Bronchial epithelial cell (primary cell): Measurements from ENCODE around the gene GM2A. TPM values are rescaled to one million over a fixed set of nuclear protein-coding genes. Genes with fewer than 3 reads are reported as not detected.

ENCODE experiments used
- DNase-seq: peaks from one replicate; pipeline ENCODE4 v3.0.0-alpha.2; 2010; ENCODE audit warnings: low read depth
- FAIRE-seq: peaks from 2 replicates; lab custom pipeline; 2011; peaks lifted over from hg19 to GRCh38; lab: Jason Lieb, UNC
- H3K27me3 ChIP-seq: 2 replicates; pipeline ENCODE4 v1.5.1; 2011; ENCODE audit warnings: low read length; ENCODE audit not compliant: control insufficient read depth, insufficient read depth
- H3K36me3 ChIP-seq: 2 replicates; pipeline ENCODE4 v1.5.1; 2011; ENCODE audit warnings: low read length; ENCODE audit not compliant: control insufficient read depth, insufficient read depth
- H3K4me3 ChIP-seq: 2 replicates; pipeline ENCODE4 v1.5.1; 2011; ENCODE audit warnings: mild to moderate bottlenecking, low read depth, low read length, control low read depth
- CTCF ChIP-seq: IDR thresholded peaks from 2 replicates; pipeline ENCODE4 v1.5.1; 2011; ENCODE audit warnings: mild to moderate bottlenecking, moderate library complexity, low read length, control low read depth, inconsistent platforms; ENCODE audit not compliant: insufficient read depth, severe bottlenecking
- total RNA-seq: library from RNA; depleted of rRNA; stranded (reverse); fragments of >200 nt; gene quantifications from 2 replicates; pipeline ENCODE4 v1.2.1, GENCODE V29; 2014

The GM2A gene
- total RNA-seq, 1 donor from 2014 or later = 121 TPM

GRCh38 chr5:151262532-151262931, 9.5 kb downstream of the GM2A start:
- H3K36me3 ChIP-seq = peaks cover 18% of the 10 kb centered on the region
- H3K27me3 ChIP-seq = no peaks in the 10 kb centered on the region
- FAIRE-seq (no peak), DNase-seq (no peak)
- no peak overlapping the region for H3K4me3 ChIP-seq
- TF ChIP-seq CTCF = no peak

GRCh38 chr5:151264113-151264512, 11.1 kb downstream of the GM2A start:
- DNase-seq = peak; percentile 96
- H3K4me3 ChIP-seq = no peak overlapping the region
- peaks cover 24% of the 10 kb centered on the region for H3K36me3 ChIP-seq
- no peaks in the 10 kb centered on the region for H3K27me3 ChIP-seq
- no peak for TF ChIP-seq CTCF
- peak; percentile 32 for FAIRE-seq

GRCh38 chr5:151267491-151268260, 14.7 kb downstream of the GM2A start:
- no peak for FAIRE-seq
- TF ChIP-seq CTCF = no peak
- DNase-seq = no peak
- Histone ChIP-seq H3K36me3 (peaks cover 22% of the 10 kb centered on the region), H3K27me3 (no peaks in the 10 kb centered on the region), H3K4me3 (no peak overlapping the region)

GRCh38 chr5:151270599-151270998, 17.6 kb downstream of the GM2A start:
- no peak overlapping the region for H3K4me3 ChIP-seq
- peaks cover 20% of the 10 kb centered on the region for H3K36me3 ChIP-seq
- H3K27me3 ChIP-seq = no peaks in the 10 kb centered on the region
- FAIRE-seq (no peak), DNase-seq (peak; percentile 67)
- TF ChIP-seq CTCF = no peak

- no peak for TF ChIP-seq CTCF
- DNase-seq (no peak), FAIRE-seq (no peak)
- no peak overlapping the region for H3K4me3 ChIP-seq
- no peaks in the 10 kb centered on the region for H3K27me3 ChIP-seq
- H3K36me3 ChIP-seq = peaks cover 17% of the 10 kb centered on the region
Measured at GRCh38 chr5:151271336-151271735, 18.4 kb downstream of the GM2A start.
